SU-DHL-6 (cell line): Measurements from ENCODE around the gene TMED7.
A peak's percentile ranks its signal among the peaks of the same experiment; 100 is the strongest.

Source experiments
- H2AFZ ChIP-seq: fragments of 200-600 bp; sonication (generic); 2 replicates; pipeline ENCODE4 v1.6.1; 2014; ENCODE audit warnings: low read depth, mild to moderate bottlenecking, moderate library complexity, mixed read lengths, antibody characterized with exemption, low read length; ENCODE audit not compliant: severe bottlenecking
- H3F3A ChIP-seq: fragments of 200-600 bp; shearing (Covaris generic); 2 replicates; pipeline ENCODE4 v1.6.0; 2016; ENCODE audit warnings: antibody characterized with exemption, mild to moderate bottlenecking; ENCODE audit not compliant: insufficient read depth
- H3K27ac ChIP-seq: fragments of 200-600 bp; sonication (generic); 2 replicates; pipeline ENCODE4 v1.5.1; 2016; ENCODE audit warnings: low read depth, mild to moderate bottlenecking, low read length, moderate library complexity, mixed read lengths
- H3K27me3 ChIP-seq: fragments of 200-600 bp; sonication (generic), shearing (Covaris generic); 2 replicates; pipeline ENCODE4 v1.6.0; 2014; ENCODE audit warnings: mild to moderate bottlenecking, low read length
- H3K36me3 ChIP-seq: fragments of 200-600 bp; sonication (generic); 2 replicates; pipeline ENCODE4 v1.6.1; 2014; ENCODE audit warnings: mild to moderate bottlenecking, low read length, mixed read lengths
- H3K4me2 ChIP-seq: fragments of 300-600, 200-600 bp; shearing (Covaris generic), sonication (generic); 2 replicates; pipeline ENCODE4 v1.6.0; 2014; ENCODE audit warnings: low read length, low read depth, mild to moderate bottlenecking; ENCODE audit not compliant: poor library complexity, severe bottlenecking
- H3K4me3 ChIP-seq: fragments of 200-600 bp; sonication (generic); 2 replicates; pipeline ENCODE4 v1.5.1; 2014; ENCODE audit warnings: antibody characterized with exemption, low read length, mild to moderate bottlenecking, mixed read lengths; ENCODE audit not compliant: insufficient read depth, poor library complexity, severe bottlenecking
- H3K79me2 ChIP-seq: fragments of 200-600 bp; sonication (generic); 2 replicates; pipeline ENCODE4 v1.6.1; 2014; ENCODE audit warnings: mild to moderate bottlenecking, low read length, moderate library complexity; ENCODE audit not compliant: insufficient read depth
- H3K9ac ChIP-seq: fragments of 200-600 bp; sonication (generic); 2 replicates; pipeline ENCODE4 v1.7.0; 2014; ENCODE audit warnings: mild to moderate bottlenecking, low read length
- H3K9me2 ChIP-seq: fragments of 200-600 bp; sonication (generic); replicated peaks from 2 replicates; pipeline ENCODE4 v1.6.1; 2014; ENCODE audit warnings: low read length; ENCODE audit not compliant: insufficient read depth
- H3K9me3 ChIP-seq: fragments of 200-600 bp; sonication (generic); 2 replicates; pipeline ENCODE4 v1.6.1; 2014; ENCODE audit warnings: low read length, mixed read lengths; ENCODE audit not compliant: insufficient read depth
- H4K20me1 ChIP-seq: fragments of 200-600 bp; sonication (generic); 2 replicates; pipeline ENCODE4 v1.6.1; 2014; ENCODE audit warnings: low read depth, mild to moderate bottlenecking, antibody characterized with exemption, low read length, moderate library complexity, mixed read lengths
- CTCF ChIP-seq: fragments of 200-600 bp; sonication (generic); IDR thresholded peaks from one replicate; pipeline ENCODE4 v1.5.1; 2017; ENCODE audit warnings: antibody characterized with exemption, mild to moderate bottlenecking, low read length, moderate library complexity; ENCODE audit not compliant: insufficient read depth, poor library complexity, severe bottlenecking
- EZH2phosphoT487 ChIP-seq: fragments of 200-600 bp; sonication (generic), shearing (Covaris generic); conservative IDR thresholded peaks from 2 replicates; pipeline ENCODE4 v1.6.1; 2018; ENCODE audit warnings: mild to moderate bottlenecking, antibody characterized with exemption, low read length, moderate library complexity, mixed read lengths

The TMED7 gene

DNA sequence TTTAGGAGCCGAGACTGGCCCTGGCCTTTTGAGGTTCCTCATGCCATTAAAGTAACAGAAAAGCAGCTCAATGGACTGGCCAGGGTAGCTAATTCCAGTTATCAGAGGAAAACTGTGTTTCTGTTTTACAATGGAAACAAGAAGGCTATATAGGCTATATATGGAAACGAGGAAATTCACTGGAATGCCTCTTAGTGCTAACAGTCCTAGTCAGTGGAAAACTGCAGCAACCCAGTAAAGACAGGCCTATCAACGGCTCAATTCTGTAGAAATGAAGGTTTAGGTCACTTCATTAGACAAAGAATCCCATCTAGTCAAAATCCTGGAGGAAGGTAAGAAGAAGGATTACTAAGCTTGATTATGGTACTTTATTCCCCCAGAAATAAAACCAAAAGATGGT is 20.4 kb downstream of the TMED7 start:
- H3K4me2 ChIP-seq, result no peak overlapping the region
- no peaks in the 10 kb centered on the region for H3K36me3 ChIP-seq

GRCh38 chr5:115602591-115603125 is 23.2 kb downstream of the TMED7 start:
- Histone ChIP-seq H3K9ac (no peak overlapping the region), H3K27ac (no peak overlapping the region)

More for the DNA sequence above, 20.4 kb downstream of the TMED7 start:
- TF ChIP-seq EZH2phosphoT487 (no peak), CTCF (no peak)
- Histone ChIP-seq H3K27me3 (no peaks in the 10 kb centered on the region), H3K27ac (no peak overlapping the region), H3K4me3 (no peak overlapping the region), H2AFZ (no peak overlapping the region), H4K20me1 (no peaks in the 10 kb centered on the region), H3K9me2 (no peaks in the 10 kb centered on the region), H3K9me3 (no peaks in the 10 kb centered on the region), H3K9ac (no peak overlapping the region), H3K79me2 (no peaks in the 10 kb centered on the region; the same call in 1 of the 2 replicates), H3F3A (peaks cover 18% of the 10 kb centered on the region)

DNA sequence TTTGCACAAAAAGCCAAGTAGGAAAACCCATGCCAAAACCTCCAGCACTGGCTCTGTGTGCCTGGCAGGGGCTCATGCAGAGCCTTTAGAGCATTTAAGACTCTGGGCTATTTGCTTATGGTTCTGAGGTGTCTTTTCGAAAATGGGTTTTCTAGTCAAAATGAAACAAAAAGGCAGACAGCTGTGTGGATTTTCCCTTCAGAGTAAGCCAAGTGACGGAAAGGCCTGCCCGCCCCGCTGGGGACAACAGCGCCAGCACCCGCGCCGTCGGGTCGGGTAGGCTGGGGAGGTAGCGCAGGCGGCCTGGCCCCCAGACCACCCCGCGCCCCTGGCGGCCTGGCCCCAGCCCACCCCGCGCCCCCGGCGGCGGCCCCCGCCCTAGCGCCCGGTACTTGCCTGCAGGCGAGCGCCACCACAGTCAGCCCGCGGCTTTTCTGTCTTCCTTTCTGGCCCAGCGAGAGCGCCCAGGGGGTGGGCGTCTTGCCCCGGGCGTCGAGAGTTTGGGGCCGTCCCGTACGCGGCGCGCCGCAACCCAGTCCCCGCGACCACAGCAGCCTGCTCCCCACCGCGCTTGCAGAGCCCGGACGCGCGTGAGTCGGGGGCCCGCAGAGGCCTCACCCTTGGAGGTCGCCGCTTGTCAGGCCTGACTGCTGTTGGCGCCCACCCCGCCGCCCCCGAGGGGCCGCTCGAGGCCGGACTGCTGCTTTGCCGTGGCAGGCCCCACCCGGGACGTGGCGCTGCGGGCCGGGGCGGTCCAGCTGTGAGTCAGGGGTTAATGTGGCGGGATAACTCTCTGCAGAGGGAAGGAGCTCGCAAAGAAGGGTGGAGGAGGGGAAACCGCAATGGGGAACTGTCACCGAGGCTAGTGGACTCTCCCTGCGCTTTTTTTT is 23.9 kb downstream of the TMED7 start, which contains the start of gene TICAM2:
TSS of gene TICAM2 (minus strand) at position 779 of the 890 bp plus-strand sequence. CDS start 21,223 bp downstream, outside the sequence.
- Histone ChIP-seq H3K4me2 (peak within 1 kb of the TSS; percentile 65), H3K9ac (peak within 1 kb of the TSS; percentile 59), H2AFZ (peak within 1 kb of the TSS; percentile 80), H3F3A (peaks cover 11% of the 10 kb centered on the region; the same call in 1 of the 2 replicates), H4K20me1 (no peaks in the 10 kb centered on the region), H3K27me3 (no peaks in the 10 kb centered on the region), H3K9me2 (no peaks in the 10 kb centered on the region), H3K9me3 (no peaks in the 10 kb centered on the region), H3K27ac (no peak within 1 kb of the TSS), H3K36me3 (no peaks in the 10 kb centered on the region), H3K79me2 (no peaks in the 10 kb centered on the region; the same call in 1 of the 2 replicates), H3K4me3 (peak within 1 kb of the TSS; percentile 46)
- TF ChIP-seq EZH2phosphoT487, result no peak
- TF ChIP-seq CTCF, result peak; percentile 13

More at GRCh38 chr5:115602591-115603125, 23.2 kb downstream of the TMED7 start:
- Histone ChIP-seq H3K79me2 (no peaks in the 10 kb centered on the region; the same call in 1 of the 2 replicates), H3K27me3 (no peaks in the 10 kb centered on the region), H3K9me2 (no peaks in the 10 kb centered on the region), H3K36me3 (no peaks in the 10 kb centered on the region), H3K4me3 (peak overlapping the region; percentile 46), H3K9me3 (no peaks in the 10 kb centered on the region), H3K4me2 (peak overlapping the region; percentile 65), H2AFZ (no peak overlapping the region), H4K20me1 (no peaks in the 10 kb centered on the region), H3F3A (peaks cover 11% of the 10 kb centered on the region; the same call in 1 of the 2 replicates)
- no peak for TF ChIP-seq EZH2phosphoT487
- no peak for TF ChIP-seq CTCF
